ENCODE measurements around the gene NT5C3B.

DNA sequence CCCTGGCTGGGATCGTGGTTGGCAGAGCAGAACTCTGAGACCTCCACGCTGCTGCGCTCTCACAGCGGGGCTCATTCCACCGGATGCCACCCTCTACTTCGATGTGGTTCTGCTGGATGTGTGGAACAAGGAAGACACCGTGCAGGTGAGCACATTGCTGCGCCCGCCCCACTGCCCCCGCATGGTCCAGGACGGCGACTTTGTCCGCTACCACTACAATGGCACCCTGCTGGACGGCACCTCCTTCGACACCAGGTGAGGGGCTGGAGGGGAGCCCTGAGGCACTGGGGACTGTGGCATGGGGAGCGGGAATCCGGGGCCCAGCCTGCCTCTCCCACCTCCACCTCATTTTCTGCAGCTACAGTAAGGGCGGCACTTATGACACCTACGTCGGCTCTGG is 18.0 kb downstream of the NT5C3B start:
- TF ChIP-seq, protein P1, sequence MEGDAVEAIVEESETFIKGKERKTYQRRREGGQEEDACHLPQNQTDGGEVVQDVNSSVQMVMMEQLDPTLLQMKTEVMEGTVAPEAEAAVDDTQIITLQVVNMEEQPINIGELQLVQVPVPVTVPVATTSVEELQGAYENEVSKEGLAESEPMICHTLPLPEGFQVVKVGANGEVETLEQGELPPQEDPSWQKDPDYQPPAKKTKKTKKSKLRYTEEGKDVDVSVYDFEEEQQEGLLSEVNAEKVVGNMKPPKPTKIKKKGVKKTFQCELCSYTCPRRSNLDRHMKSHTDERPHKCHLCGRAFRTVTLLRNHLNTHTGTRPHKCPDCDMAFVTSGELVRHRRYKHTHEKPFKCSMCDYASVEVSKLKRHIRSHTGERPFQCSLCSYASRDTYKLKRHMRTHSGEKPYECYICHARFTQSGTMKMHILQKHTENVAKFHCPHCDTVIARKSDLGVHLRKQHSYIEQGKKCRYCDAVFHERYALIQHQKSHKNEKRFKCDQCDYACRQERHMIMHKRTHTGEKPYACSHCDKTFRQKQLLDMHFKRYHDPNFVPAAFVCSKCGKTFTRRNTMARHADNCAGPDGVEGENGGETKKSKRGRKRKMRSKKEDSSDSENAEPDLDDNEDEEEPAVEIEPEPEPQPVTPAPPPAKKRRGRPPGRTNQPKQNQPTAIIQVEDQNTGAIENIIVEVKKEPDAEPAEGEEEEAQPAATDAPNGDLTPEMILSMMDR (conservative IDR thresholded peaks at IDR 0.05): no peak
- TF ChIP-seq EZH2 (IDR thresholded peaks at IDR 0.05; ENCODE audit: low read depth): no peak
